K562 (cell line): Measurements from ENCODE around the gene ITPR1. TPM values are rescaled to one million over a fixed set of nuclear protein-coding genes. Genes with fewer than 3 reads are reported as not detected.
A peak's percentile ranks its signal among the peaks of the same experiment; 100 is the strongest.

ENCODE experiments used
- ARID2 ChIP-seq: fragments of 450-650 bp; IDR thresholded peaks from 2 replicates; pipeline ENCODE4 v1.6.1; 2017; ENCODE audit warnings: antibody characterized with exemption, mild to moderate bottlenecking
- BRCA1 ChIP-seq, 2 experiments: fragments of 450-650 bp in 1 of 2; sonication (generic) in 1 of 2; formaldehyde crosslinking in 1 of 2; IDR thresholded peaks; 2 replicates each; pipeline versions ENCODE4 v1.5.0 to v1.6.1; 2017 to 2020; ENCODE audit warnings: mild to moderate bottlenecking in 1 of 2, missing genetic modification reagents in 1 of 2
- FOXM1 ChIP-seq, 2 experiments: fragments of 450-650 bp in 1 of 2; sonication (generic) in 1 of 2; formaldehyde crosslinking in 1 of 2; IDR thresholded peaks; 2 replicates each; pipeline versions ENCODE4 v1.6.1 to v1.9.0; 2017 to 2022; ENCODE audit warnings: low read depth in 2 of 2, mild to moderate bottlenecking in 2 of 2, missing genetic modification reagents in 1 of 2, moderate library complexity in 1 of 2
- HDAC2 ChIP-seq: fragments of 450-650 bp; IDR thresholded peaks from 2 replicates; pipeline ENCODE4 v1.6.1; 2016; ENCODE audit warnings: mild to moderate bottlenecking
- LEF1 ChIP-seq: fragments of 450-650 bp; IDR thresholded peaks from 2 replicates; pipeline ENCODE4 v1.6.1; 2016; ENCODE audit warnings: mild to moderate bottlenecking
- MEF2D ChIP-seq: conservative IDR thresholded peaks from 2 replicates; pipeline ENCODE4 v1.6.1; 2016; ENCODE audit warnings: low read depth, missing genetic modification characterization, missing compliant biosample characterization
- NFIC ChIP-seq: fragments of 450-650 bp; IDR thresholded peaks from 2 replicates; pipeline ENCODE4 v1.6.1; 2017; ENCODE audit warnings: mild to moderate bottlenecking, inconsistent platforms
- PHF20 ChIP-seq: fragments of 450-650 bp; IDR thresholded peaks from 2 replicates; pipeline ENCODE4 v1.6.1; 2018; ENCODE audit not compliant: partially characterized antibody
- SREBF1 ChIP-seq: fragments of 150-350 bp; IDR thresholded peaks from 2 replicates; pipeline ENCODE4 v1.6.1; 2014; ENCODE audit warnings: antibody characterized with exemption, low read depth, low read length, borderline replicate concordance
- STAG1 ChIP-seq: sonication (generic); formaldehyde crosslinking; IDR thresholded peaks from 2 replicates; pipeline ENCODE4 v1.5.0; 2020; ENCODE audit warnings: missing genetic modification reagents, borderline replicate concordance
- TCF7L2 ChIP-seq: fragments of 150-350 bp; IDR thresholded peaks from 2 replicates; pipeline ENCODE4 v1.6.1; 2016; ENCODE audit warnings: low read depth, mild to moderate bottlenecking, low read length, moderate library complexity
- ZMIZ1 ChIP-seq, 2 experiments: fragments of 150-350 bp in 1 of 2; IDR thresholded peaks; 2 replicates each; pipeline ENCODE4 v1.6.1; 2012 to 2016; ENCODE audit warnings: low read depth in 2 of 2, low read length in 2 of 2, mild to moderate bottlenecking in 1 of 2, moderate library complexity in 1 of 2
- ZNF431 ChIP-seq: sonication (generic); formaldehyde crosslinking; IDR thresholded peaks from 2 replicates; pipeline ENCODE4 v1.8.0; 2022; ENCODE audit warnings: mild to moderate bottlenecking, missing genetic modification reagents
- ZNF507 ChIP-seq: conservative IDR thresholded peaks from 2 replicates; pipeline ENCODE4 v1.6.1; 2017; ENCODE audit warnings: missing genetic modification characterization, missing compliant biosample characterization
- ZNF561 ChIP-seq: fragments of 450-650 bp; formaldehyde crosslinking; conservative IDR thresholded peaks from 2 replicates; pipeline ENCODE4 v1.4.0; 2020; ENCODE audit warnings: mild to moderate bottlenecking, moderate library complexity
- polyA plus RNA-seq, 8 experiments: library from polyadenylated mRNA; depleted of rRNA in 4 of 8; stranded (reverse) in 5 of 8; unstranded in 3 of 8; fragments of >200 nt; fragmentation: Nextera tagmentation in 2 of 8; fragmentation: Illumina TruSeq in 1 of 8; extraction: Ambion mirVana in 2 of 8; extraction: Trizol in 1 of 8; gene quantifications; 2 replicates each; pipeline versions ENCODE4 v1.2.1 to v1.2.3, GENCODE V29; 2011 to 2014; ENCODE audit warnings: inconsistent platforms in 1 of 8, missing spikeins in 1 of 8
- total RNA-seq, 7 experiments: library from RNA; depleted of rRNA in 6 of 7; stranded (reverse); fragments of >200 nt in 6 of 7; fragmentation: Illumina TruSeq in 2 of 7; extraction: Trizol in 2 of 7; gene quantifications; 2 replicates each; pipeline versions ENCODE4 v1.2.1 to v1.2.3, GENCODE V29; 2011 to 2021; ENCODE audit warnings: low replicate concordance in 1 of 7
- TF ChIP-seq, protein P1 (sequence below): fragments of 450-650 bp; formaldehyde crosslinking; IDR thresholded peaks from 2 replicates; pipeline ENCODE4 v1.4.0; 2020; ENCODE audit warnings: mild to moderate bottlenecking, moderate library complexity
- TF ChIP-seq, protein P2 (sequence below): fragments of 250-450 bp; sonication (Bioruptor Pico); IDR thresholded peaks from 2 replicates; pipeline ENCODE4 v1.4.0; 2020
- TF ChIP-seq, protein P3 (sequence below): fragments of 250-450 bp; sonication (Bioruptor Pico); IDR thresholded peaks from 2 replicates; pipeline ENCODE4 v1.5.0; 2022; ENCODE audit warnings: mild to moderate bottlenecking

The ITPR1 gene
- total and polyA plus RNA-seq, 9 of the 15 experiments (the other 6 are each of a cell fraction or from before 2014, with no cell fraction given) = 22.4 to 40.0 (median 27.4) TPM

GRCh38 chr3:4466741-4467521 lies 26.2 kb upstream of the ITPR1 start, which contains the start of gene SUMF1 (continued):
- TF ChIP-seq, protein P1, sequence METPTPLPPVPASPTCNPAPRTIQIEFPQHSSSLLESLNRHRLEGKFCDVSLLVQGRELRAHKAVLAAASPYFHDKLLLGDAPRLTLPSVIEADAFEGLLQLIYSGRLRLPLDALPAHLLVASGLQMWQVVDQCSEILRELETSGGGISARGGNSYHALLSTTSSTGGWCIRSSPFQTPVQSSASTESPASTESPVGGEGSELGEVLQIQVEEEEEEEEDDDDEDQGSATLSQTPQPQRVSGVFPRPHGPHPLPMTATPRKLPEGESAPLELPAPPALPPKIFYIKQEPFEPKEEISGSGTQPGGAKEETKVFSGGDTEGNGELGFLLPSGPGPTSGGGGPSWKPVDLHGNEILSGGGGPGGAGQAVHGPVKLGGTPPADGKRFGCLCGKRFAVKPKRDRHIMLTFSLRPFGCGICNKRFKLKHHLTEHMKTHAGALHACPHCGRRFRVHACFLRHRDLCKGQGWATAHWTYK (CRISPR knock-in tag) = peak; percentile 87
- TF ChIP-seq FOXM1 (IDR thresholded peaks at IDR 0.05; ENCODE audit: low read depth) (peak; percentile 74), FOXM1 (CRISPR knock-in tag; IDR thresholded peaks at IDR 0.05; ENCODE audit: low read depth) (no peak), MEF2D (no peak), NFIC (peak; percentile 41; the same call in 1 of the 2 replicates), PHF20 (peak; percentile 100), STAG1 (CRISPR knock-in tag) (no peak), ZNF507 (no peak), HDAC2 (peak; percentile 98), TCF7L2 (no peak), ZNF431 (peak; percentile 86), ARID2 (no peak), LEF1 (no peak; the same call in 1 of the 2 replicates), BRCA1 (IDR thresholded peaks at IDR 0.05) (no peak), BRCA1 (CRISPR knock-in tag; IDR thresholded peaks at IDR 0.05) (0 out of 2 replicates have a peak, but pooled peaks have one; percentile 88), SREBF1 (peak; percentile 63; the same call in 1 of the 2 replicates), ZNF561 (CRISPR knock-in tag) (no peak), ZMIZ1 (IDR thresholded peaks at IDR 0.05; ENCODE audit: low read depth in 2 of 2, low read length in 2 of 2) (no peak)
- TF ChIP-seq, protein P2, sequence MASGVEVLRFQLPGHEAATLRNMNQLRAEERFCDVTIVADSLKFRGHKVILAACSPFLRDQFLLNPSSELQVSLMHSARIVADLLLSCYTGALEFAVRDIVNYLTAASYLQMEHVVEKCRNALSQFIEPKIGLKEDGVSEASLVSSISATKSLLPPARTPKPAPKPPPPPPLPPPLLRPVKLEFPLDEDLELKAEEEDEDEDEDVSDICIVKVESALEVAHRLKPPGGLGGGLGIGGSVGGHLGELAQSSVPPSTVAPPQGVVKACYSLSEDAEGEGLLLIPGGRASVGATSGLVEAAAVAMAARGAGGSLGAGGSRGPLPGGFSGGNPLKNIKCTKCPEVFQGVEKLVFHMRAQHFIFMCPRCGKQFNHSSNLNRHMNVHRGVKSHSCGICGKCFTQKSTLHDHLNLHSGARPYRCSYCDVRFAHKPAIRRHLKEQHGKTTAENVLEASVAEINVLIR (CRISPR knock-in tag) = no peak
- TF ChIP-seq, protein P3, sequence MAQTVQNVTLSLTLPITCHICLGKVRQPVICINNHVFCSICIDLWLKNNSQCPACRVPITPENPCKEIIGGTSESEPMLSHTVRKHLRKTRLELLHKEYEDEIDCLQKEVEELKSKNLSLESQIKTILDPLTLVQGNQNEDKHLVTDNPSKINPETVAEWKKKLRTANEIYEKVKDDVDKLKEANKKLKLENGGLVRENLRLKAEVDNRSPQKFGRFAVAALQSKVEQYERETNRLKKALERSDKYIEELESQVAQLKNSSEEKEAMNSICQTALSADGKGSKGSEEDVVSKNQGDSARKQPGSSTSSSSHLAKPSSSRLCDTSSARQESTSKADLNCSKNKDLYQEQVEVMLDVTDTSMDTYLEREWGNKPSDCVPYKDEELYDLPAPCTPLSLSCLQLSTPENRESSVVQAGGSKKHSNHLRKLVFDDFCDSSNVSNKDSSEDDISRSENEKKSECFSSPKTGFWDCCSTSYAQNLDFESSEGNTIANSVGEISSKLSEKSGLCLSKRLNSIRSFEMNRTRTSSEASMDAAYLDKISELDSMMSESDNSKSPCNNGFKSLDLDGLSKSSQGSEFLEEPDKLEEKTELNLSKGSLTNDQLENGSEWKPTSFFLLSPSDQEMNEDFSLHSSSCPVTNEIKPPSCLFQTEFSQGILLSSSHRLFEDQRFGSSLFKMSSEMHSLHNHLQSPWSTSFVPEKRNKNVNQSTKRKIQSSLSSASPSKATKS (CRISPR knock-in tag) = no peak
